Stimulated activated CD8-positive, alpha-beta memory T cell treated with anti-CD3 and anti-CD28 coated beads, Interleukin-7, amount 100 ng/mL, for 48 hours (primary cell): ENCODE data around the gene TECTA.
"Not testable (repeated sequence)": the region's sequence is repeated elsewhere in the genome, so short reads cannot be mapped to it uniquely, and the experiment has no call there.

Source experiments
- DNase-seq, 2 donors: peaks; one replicate each; pipeline ENCODE4 v3.0.0-alpha.2; 2020; ENCODE audit warnings: low read depth in 1 of 2; ENCODE audit errors: extremely low read depth in 1 of 2

The TECTA gene

GRCh38 chr11:121161349-121161917 is 60.4 kb downstream of the TECTA start:
- DNase-seq = no peak

GRCh38 chr11:121163658-121164308 is 62.7 kb downstream of the TECTA start:
- no peak for DNase-seq

GRCh38 chr11:121177629-121178028 is 76.6 kb downstream of the TECTA start:
- not testable (repeated sequence) for DNase-seq

GRCh38 chr11:121179306-121179705 is 78.3 kb downstream of the TECTA start:
- DNase-seq = no peak

DNA sequence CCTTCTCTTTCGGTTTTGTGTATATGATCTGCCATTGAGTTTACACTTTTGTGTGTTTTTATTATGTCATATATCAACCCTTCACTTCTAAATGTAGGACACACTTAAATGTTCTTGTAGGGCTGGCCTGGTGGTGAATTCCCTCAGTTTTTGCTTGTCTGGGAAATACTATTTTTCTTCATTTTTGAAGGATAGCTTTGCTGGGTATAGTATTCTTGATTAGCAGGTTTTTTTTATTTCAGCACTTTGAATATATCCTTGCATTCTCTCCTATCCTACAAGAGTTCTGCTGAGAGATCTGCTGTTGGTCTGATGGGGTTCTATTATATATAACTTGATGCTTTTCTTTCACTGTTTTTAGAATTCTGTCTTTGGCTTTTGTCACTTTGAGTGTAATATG is 79.1 kb downstream of the TECTA start:
- DNase-seq = no peak

GRCh38 chr11:121188776-121189175 is 87.7 kb downstream of the TECTA start:
- no peak for DNase-seq

DNA sequence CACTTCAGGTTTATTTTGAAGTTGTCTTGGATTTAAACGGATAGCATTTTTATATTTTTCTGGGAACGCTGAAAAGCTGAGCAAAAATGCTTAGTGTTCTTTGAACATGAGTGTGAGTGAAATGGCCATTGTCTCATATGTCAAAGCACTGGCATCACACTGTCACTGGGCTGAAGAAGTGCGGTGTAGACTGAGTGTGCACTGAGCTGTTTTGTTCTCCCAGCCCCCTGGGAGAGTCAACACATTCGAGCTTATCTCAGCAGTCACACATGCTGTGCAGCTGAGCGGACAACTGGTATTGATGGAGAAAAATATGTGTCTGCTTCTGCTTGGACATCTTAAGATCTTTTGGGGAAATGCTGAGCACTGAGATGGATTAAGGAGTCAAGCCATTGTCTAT is 90.8 kb downstream of the TECTA start:
- DNase-seq = no peak

DNA sequence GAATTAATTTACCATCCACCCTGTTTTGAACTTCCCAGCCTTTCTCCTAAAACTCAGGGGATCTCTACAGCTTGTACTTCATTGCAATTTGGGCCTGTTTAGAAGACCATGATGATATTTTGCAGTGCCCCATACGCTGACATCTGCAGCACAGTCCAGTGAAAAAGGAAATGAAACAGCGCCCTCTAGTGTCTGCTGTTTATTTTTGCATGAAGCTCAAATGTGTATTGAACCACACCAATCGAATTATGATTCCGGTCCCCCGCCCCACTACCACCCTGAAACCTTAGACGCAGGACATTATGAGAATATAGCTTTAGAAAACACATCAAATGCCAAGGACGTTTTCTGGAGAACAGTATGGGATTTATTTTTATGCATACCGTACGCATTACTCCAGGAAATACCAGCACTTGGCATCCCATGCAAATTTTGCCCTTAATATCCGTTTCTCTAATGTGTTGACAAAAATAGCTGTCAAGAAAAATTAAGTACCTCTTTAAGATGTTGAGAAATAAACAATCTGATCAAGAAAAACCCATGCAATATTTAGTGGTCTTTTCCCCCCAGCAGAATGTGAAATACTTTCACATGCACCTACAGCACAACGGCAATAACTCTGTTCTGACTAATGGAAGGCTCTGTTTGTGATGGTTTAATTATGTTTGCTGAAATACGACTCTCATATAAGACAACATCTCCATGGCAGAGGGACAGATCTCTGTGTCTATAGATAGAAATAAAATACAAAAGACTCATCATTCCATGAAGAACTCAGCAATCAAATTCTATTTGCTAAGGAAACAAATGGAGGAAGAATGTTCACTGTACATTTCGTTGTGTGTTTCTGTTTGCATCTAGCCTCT is 93.9 kb downstream of the TECTA start:
- peak in 1 of 2 donors; percentile 26 for DNase-seq

DNA sequence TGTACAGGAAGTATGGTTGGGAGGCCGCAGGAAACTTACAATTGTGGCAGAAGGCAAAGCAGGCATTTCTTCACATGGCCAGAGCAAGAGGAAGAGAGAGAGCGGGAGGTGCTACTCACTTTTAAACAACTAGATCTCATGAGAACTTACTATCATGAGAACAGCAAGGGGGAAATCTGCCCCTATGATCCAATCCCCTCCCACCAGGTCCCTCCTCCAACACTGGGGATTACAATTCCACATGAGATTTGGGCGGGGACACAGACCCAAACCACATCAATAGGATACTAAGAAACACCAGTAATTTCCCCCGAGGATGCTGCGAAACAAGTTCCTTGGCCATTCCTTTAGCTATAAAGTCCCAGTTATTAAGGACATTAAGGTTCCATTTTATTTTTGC is 97.4 kb downstream of the TECTA start:
- DNase-seq = no peak

DNA sequence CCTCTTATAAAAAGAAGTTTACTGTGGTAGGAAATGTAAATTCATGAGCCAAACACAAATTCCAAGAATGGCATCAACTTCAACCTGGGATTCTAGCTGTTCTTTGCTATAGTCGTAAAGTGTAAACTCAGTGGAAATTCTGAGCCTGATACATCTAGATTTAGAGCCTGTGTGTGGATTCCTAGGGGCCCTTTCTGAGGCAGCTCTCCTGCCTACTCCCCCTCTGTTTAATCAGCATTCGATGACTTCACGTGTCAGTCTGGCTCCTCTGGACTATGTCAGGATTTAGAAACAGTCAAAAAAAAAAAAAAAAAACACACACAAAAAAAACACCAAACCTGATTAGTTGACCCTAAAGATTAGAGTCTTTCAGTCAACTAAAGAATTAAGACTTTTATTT is 98.5 kb downstream of the TECTA start:
- no peak for DNase-seq

DNA sequence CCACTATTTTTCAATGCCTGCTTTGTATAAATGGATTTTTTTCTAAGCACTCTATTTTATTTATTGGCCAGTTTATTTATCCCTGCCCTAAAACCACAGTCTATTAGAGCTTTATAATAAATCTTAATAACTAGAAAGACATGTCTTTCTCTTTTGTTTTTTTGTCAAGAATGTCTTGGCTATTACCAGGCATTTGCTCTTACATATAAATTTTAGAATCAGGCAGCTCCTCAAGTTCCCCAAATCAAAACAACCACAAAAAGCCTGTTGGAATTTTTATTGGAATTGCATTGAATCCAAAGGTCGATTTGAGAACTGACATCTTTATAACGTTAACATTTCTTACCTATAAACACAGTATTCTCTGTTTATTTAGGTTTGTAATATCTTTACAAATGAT is 105.8 kb downstream of the TECTA start:
- DNase-seq = no peak

- no peak for DNase-seq
These were observed 106.6 kb downstream of the TECTA start for GRCh38 chr11:121207485-121208115.

- no peak for DNase-seq
These were observed 109.5 kb downstream of the TECTA start for GRCh38 chr11:121210445-121211080.

- no peak for DNase-seq
These were observed 110.6 kb downstream of the TECTA start for GRCh38 chr11:121211626-121212025.

DNA sequence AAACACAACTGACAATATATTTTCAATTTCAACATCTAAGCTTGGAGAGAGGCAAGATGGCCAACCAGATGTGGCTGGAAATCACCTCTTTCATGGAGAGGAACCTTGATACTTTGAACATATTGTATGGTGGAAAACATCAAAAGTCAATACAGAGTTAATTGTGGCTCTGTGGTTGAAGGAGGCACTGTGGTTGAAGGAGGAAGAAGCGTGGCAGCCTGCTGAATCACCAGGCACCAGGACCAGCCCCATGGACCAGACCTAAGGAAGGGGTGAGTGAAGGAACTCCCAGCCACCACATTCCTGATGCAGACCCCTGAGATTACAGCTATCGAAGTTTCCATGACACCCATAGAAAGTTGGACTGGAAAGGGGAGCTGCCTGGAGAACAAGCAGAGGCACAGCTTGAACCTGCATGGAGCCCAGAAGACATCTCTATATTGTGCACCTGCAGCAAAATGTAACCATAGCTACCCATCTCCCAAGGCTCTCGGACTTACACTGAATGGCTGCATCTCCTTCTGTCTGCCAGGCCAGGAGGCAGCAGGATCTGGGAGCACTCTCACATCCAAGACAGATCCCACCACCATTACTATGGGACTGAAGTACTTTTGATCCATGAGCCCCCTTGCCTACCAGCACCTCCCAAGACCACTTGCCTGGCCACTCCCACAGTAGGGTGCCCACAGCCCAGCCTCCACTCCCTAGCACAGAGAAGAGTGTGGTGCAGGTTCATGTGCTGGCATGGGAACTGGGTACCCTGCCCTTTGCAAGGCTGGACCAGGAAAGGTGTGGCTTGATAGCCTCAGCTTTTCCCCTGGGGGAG is 111.7 kb downstream of the TECTA start:
- no peak for DNase-seq

- DNase-seq = no peak
These were observed 112.4 kb downstream of the TECTA start for GRCh38 chr11:121213362-121213893.

- no peak for DNase-seq
These were observed 113.8 kb downstream of the TECTA start for GRCh38 chr11:121214861-121215260.

- DNase-seq = no peak
These were observed 120.6 kb downstream of the TECTA start for GRCh38 chr11:121221496-121222200.

- no peak for DNase-seq
These were observed 122.1 kb downstream of the TECTA start for GRCh38 chr11:121223161-121223560.
